HepG2 (cell line): ENCODE results near the gene ECHS1. TPM values are rescaled to one million over a fixed set of nuclear protein-coding genes. Genes with fewer than 3 reads are reported as not detected.

Source experiments
- ELF3 ChIP-seq: IDR thresholded peaks from 2 replicates; pipeline ENCODE4 v1.6.1; 2016; ENCODE audit warnings: missing genetic modification reagents, missing compliant biosample characterization
- EP300 ChIP-seq, 3 experiments: sonication (generic) in 1 of 3; formaldehyde crosslinking in 1 of 3; IDR thresholded peaks; 2 replicates each; pipeline versions ENCODE4 v1.5.1 to v1.6.1; 2011 to 2020; ENCODE audit warnings: low read depth in 2 of 3, low read length in 2 of 3, borderline replicate concordance in 1 of 3, improper control_type of control experiment in 1 of 3, mild to moderate bottlenecking in 1 of 3, missing genetic modification reagents in 1 of 3, moderate library complexity in 1 of 3
- GPN1 ChIP-seq: sonication (generic); formaldehyde crosslinking; IDR thresholded peaks from 2 replicates; pipeline ENCODE4 v1.5.1; 2020; ENCODE audit warnings: missing genetic modification reagents, borderline replicate concordance
- IKZF1 ChIP-seq: fragments of 450-650 bp; IDR thresholded peaks from 2 replicates; pipeline ENCODE4 v1.7.1; 2016
- JARID2 ChIP-seq: sonication (generic); formaldehyde crosslinking; IDR thresholded peaks from 2 replicates; pipeline ENCODE4 v1.8.1; 2023; ENCODE audit warnings: missing genetic modification reagents, inconsistent platforms; ENCODE audit not compliant: insufficient replicate concordance
- KDM5B ChIP-seq: sonication (generic); formaldehyde crosslinking; IDR thresholded peaks from 2 replicates; pipeline ENCODE4 v1.4.0; 2020; ENCODE audit warnings: missing genetic modification reagents, mild to moderate bottlenecking, borderline replicate concordance
- MBNL3 ChIP-seq: fragments of 250-450 bp; sonication (Bioruptor Pico); conservative IDR thresholded peaks from 2 replicates; pipeline ENCODE4 v1.8.0; 2022; ENCODE audit warnings: mild to moderate bottlenecking, inconsistent platforms
- MED8 ChIP-seq: sonication (generic); formaldehyde crosslinking; IDR thresholded peaks from 2 replicates; pipeline ENCODE4 v1.8.1; 2023; ENCODE audit warnings: mild to moderate bottlenecking, missing genetic modification reagents; ENCODE audit not compliant: insufficient replicate concordance
- MXI1 ChIP-seq: IDR thresholded peaks from 3 replicates; pipeline ENCODE4 v1.6.1; 2012; ENCODE audit warnings: low read depth, low read length, inconsistent platforms, borderline replicate concordance
- MYC ChIP-seq: sonication (generic); formaldehyde crosslinking; IDR thresholded peaks from 2 replicates; pipeline ENCODE4 v1.9.0; 2021; ENCODE audit warnings: missing genetic modification reagents, borderline replicate concordance
- NCOA5 ChIP-seq: sonication (generic); formaldehyde crosslinking; IDR thresholded peaks from 2 replicates; pipeline ENCODE4 v1.4.0; 2020; ENCODE audit warnings: missing genetic modification reagents
- SAP130 ChIP-seq: IDR thresholded peaks from 2 replicates; pipeline ENCODE4 v1.6.1; 2016; ENCODE audit warnings: low read depth
- polyA plus RNA-seq, 8 experiments: library from polyadenylated mRNA; depleted of rRNA in 3 of 8; stranded (reverse) in 7 of 8; unstranded in 1 of 8; fragments of >200 nt; fragmentation: Illumina TruSeq in 4 of 8; extraction: Trizol in 4 of 8; gene quantifications; 2 replicates each; pipeline versions ENCODE4 v1.2.1 to v1.2.3, GENCODE V29; 2011 to 2016; ENCODE audit warnings: low read depth in 4 of 8, missing spikeins in 1 of 8, mixed read lengths in 1 of 8; ENCODE audit not compliant: insufficient read depth in 1 of 8
- total RNA-seq, 5 experiments: library from RNA; depleted of rRNA; stranded (reverse); fragments of >200 nt; fragmentation: Illumina TruSeq; extraction: Trizol; gene quantifications; 2 replicates each; pipeline ENCODE4 v1.2.3, GENCODE V29; 2016; ENCODE audit warnings: low read depth in 1 of 5
- TF ChIP-seq, protein P1 (sequence below), 2 experiments: fragments of 450-650 bp in 1 of 2; sonication (generic) in 1 of 2; formaldehyde crosslinking in 1 of 2; IDR thresholded peaks; 2 replicates each; pipeline versions ENCODE4 v1.6.1 to v1.8.0; 2016 to 2022; ENCODE audit warnings: antibody characterized with exemption in 1 of 2, mild to moderate bottlenecking in 1 of 2, missing genetic modification reagents in 1 of 2
- TF ChIP-seq, protein P2 (sequence below): IDR thresholded peaks from 2 replicates; pipeline ENCODE4 v1.6.1; 2012; ENCODE audit warnings: low read depth, low read length, improper control_type of control experiment

Gene ECHS1
- total and polyA plus RNA-seq, 2 of the 13 experiments (the other 11 are each of a cell fraction or from before 2014, with no cell fraction given), result 32.7 to 195 TPM

DNA sequence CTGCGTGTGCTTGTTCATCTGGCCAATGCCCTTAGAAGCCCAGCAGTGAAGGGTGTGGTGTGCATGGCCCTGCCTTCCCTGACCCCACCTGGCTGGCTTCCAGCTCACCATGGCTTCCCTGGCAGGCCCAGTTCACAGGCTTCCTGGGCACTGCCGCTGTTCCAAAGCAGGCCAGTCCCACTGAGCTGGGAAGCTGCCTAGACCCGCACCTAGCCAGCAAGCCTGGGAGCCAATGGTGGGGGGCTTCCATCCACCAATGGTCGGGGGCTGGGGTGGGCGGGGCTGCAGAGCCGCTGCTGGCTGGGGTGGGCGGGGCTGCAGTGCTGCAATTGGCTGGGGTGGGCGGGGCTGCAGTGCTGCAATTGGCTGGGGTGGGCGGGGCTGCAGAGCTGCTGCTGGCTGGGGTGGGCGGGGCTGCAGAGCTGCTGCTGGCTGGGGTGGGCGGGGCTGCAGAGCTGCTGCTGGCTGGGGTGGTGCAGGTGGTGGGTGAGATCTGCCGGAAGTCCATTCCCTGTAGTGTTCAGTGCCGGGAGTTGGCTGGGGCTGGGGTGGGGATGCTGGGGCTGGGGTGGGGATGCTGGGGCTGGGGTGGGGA is 48.9 kb downstream of the ECHS1 start (continued):
- TF ChIP-seq, protein P1, sequence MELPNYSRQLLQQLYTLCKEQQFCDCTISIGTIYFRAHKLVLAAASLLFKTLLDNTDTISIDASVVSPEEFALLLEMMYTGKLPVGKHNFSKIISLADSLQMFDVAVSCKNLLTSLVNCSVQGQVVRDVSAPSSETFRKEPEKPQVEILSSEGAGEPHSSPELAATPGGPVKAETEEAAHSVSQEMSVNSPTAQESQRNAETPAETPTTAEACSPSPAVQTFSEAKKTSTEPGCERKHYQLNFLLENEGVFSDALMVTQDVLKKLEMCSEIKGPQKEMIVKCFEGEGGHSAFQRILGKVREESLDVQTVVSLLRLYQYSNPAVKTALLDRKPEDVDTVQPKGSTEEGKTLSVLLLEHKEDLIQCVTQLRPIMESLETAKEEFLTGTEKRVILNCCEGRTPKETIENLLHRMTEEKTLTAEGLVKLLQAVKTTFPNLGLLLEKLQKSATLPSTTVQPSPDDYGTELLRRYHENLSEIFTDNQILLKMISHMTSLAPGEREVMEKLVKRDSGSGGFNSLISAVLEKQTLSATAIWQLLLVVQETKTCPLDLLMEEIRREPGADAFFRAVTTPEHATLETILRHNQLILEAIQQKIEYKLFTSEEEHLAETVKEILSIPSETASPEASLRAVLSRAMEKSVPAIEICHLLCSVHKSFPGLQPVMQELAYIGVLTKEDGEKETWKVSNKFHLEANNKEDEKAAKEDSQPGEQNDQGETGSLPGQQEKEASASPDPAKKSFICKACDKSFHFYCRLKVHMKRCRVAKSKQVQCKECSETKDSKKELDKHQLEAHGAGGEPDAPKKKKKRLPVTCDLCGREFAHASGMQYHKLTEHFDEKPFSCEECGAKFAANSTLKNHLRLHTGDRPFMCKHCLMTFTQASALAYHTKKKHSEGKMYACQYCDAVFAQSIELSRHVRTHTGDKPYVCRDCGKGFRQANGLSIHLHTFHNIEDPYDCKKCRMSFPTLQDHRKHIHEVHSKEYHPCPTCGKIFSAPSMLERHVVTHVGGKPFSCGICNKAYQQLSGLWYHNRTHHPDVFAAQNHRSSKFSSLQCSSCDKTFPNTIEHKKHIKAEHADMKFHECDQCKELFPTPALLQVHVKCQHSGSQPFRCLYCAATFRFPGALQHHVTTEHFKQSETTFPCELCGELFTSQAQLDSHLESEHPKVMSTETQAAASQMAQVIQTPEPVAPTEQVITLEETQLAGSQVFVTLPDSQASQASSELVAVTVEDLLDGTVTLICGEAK (IDR thresholded peaks at IDR 0.05), result no peak
- TF ChIP-seq, protein P1 (CRISPR knock-in tag; IDR thresholded peaks at IDR 0.05), result no peak
- TF ChIP-seq MBNL3 (CRISPR knock-in tag), result no peak
- no peak for TF ChIP-seq JARID2
- TF ChIP-seq, protein P2, sequence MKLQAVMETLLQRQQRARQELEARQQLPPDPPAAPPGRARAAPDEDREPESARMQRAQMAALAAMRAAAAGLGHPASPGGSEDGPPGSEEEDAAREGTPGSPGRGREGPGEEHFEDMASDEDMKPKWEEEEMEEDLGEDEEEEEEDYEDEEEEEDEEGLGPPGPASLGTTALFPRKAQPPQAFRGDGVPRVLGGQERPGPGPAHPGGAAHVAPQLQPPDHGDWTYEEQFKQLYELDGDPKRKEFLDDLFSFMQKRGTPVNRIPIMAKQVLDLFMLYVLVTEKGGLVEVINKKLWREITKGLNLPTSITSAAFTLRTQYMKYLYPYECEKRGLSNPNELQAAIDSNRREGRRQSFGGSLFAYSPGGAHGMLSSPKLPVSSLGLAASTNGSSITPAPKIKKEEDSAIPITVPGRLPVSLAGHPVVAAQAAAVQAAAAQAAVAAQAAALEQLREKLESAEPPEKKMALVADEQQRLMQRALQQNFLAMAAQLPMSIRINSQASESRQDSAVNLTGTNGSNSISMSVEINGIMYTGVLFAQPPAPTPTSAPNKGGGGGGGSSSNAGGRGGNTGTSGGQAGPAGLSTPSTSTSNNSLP, result no peak
- TF ChIP-seq IKZF1, result no peak
- no peak for TF ChIP-seq KDM5B (CRISPR knock-in tag)
- no peak for TF ChIP-seq GPN1 (CRISPR knock-in tag)
- TF ChIP-seq MXI1, result peak; percentile 42; the same call in 1 of the 3 replicates
- TF ChIP-seq MYC (CRISPR knock-in tag), result no peak
- TF ChIP-seq MED8 (CRISPR knock-in tag), result no peak
- TF ChIP-seq EP300 (IDR thresholded peaks at IDR 0.05; ENCODE audit: low read depth in 2 of 2, low read length in 2 of 2), result no peak
- TF ChIP-seq EP300 (CRISPR knock-in tag; IDR thresholded peaks at IDR 0.05; ENCODE audit: borderline replicate concordance), result no peak
- TF ChIP-seq SAP130 (CRISPR knock-in tag), result peak; percentile 28
- 0 out of 2 replicates have a peak, but pooled peaks have one; percentile 20 for TF ChIP-seq ELF3 (CRISPR knock-in tag)
- no peak for TF ChIP-seq NCOA5 (CRISPR knock-in tag)
